Measurements from ENCODE around the gene SPOCK2. TPM values are rescaled to one million over a fixed set of nuclear protein-coding genes. Genes with fewer than 3 reads are reported as not detected.

The SPOCK2 gene
- total RNA-seq, 1 experiment from 2014 or later = 4.8 TPM

- in situ Hi-C loops (cut with HindIII; ENCODE audit: low pct_unique_long_range_greater_than_20kb, low sequenced_read_pairs) = no loop called here
- no peak overlapping the region; the same call in 1 of the 2 replicates for H3K27ac ChIP-seq (ENCODE audit: low read length)
- CTCF ChIA-PET = no interaction called here
Observed at GRCh38 chr10:72020914-72021809, 67.2 kb downstream of the SPOCK2 start.

GRCh38 chr10:72019085-72019876 is 69.1 kb downstream of the SPOCK2 start:
- H3K4me1 ChIP-seq (ENCODE audit: control insufficient read depth, insufficient read depth, low read length) = 0 out of 2 replicates have a peak, but pooled peaks cover 10% of the 10 kb centered on the region
- no peaks in the 10 kb centered on the region for H3K36me3 ChIP-seq (ENCODE audit: control insufficient read depth, insufficient read depth, low read length)
- POLR2A ChIA-PET = interaction anchor here (0.6 kb wide), 1 partner anchor 120 kb away, joined by 6 read pairs; no protein-coding TSS in a partner anchor
- H3K9me3 ChIP-seq (ENCODE audit: control insufficient read depth, insufficient read depth, low read depth, low read length) = no peaks in the 10 kb centered on the region
- H3K27ac ChIP-seq (ENCODE audit: low read length) = no peak overlapping the region
- H3K27me3 ChIP-seq (ENCODE audit: control insufficient read depth, insufficient read depth, low read length) = no peaks in the 10 kb centered on the region
- ATAC-seq (no peak), DNase-seq (ENCODE audit: low read depth, low spot score) (no peak)
- H3K4me3 ChIP-seq (ENCODE audit: low read depth in 2 of 2, low read length in 2 of 2) = no peak overlapping the region
- in situ Hi-C loops (cut with HindIII; ENCODE audit: low pct_unique_long_range_greater_than_20kb, low sequenced_read_pairs) = no loop called here
- BruUV-seq (replicated peaks) = no TSS peak
- TF ChIP-seq POLR2AphosphoS5 (IDR thresholded peaks at IDR 0.05; ENCODE audit: low read depth, low read length) = no peak
- no peak for TF ChIP-seq SIN3A (IDR thresholded peaks at IDR 0.05; ENCODE audit: borderline replicate concordance, insufficient read depth, low read depth, low read length)
- TF ChIP-seq TCF7L2 (IDR thresholded peaks at IDR 0.05; ENCODE audit: low read depth, low read length) = no peak
- TF ChIP-seq, protein P1, sequence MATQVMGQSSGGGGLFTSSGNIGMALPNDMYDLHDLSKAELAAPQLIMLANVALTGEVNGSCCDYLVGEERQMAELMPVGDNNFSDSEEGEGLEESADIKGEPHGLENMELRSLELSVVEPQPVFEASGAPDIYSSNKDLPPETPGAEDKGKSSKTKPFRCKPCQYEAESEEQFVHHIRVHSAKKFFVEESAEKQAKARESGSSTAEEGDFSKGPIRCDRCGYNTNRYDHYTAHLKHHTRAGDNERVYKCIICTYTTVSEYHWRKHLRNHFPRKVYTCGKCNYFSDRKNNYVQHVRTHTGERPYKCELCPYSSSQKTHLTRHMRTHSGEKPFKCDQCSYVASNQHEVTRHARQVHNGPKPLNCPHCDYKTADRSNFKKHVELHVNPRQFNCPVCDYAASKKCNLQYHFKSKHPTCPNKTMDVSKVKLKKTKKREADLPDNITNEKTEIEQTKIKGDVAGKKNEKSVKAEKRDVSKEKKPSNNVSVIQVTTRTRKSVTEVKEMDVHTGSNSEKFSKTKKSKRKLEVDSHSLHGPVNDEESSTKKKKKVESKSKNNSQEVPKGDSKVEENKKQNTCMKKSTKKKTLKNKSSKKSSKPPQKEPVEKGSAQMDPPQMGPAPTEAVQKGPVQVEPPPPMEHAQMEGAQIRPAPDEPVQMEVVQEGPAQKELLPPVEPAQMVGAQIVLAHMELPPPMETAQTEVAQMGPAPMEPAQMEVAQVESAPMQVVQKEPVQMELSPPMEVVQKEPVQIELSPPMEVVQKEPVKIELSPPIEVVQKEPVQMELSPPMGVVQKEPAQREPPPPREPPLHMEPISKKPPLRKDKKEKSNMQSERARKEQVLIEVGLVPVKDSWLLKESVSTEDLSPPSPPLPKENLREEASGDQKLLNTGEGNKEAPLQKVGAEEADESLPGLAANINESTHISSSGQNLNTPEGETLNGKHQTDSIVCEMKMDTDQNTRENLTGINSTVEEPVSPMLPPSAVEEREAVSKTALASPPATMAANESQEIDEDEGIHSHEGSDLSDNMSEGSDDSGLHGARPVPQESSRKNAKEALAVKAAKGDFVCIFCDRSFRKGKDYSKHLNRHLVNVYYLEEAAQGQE (IDR thresholded peaks at IDR 0.05; ENCODE audit: insufficient read depth in 1 of 2, low read depth in 2 of 2, low read length in 1 of 2) = no peak
- no peak for TF ChIP-seq CTCF (IDR thresholded peaks at IDR 0.05)
- CTCF ChIA-PET = no interaction called here
- intact Hi-C loops (cut with micrococcal nuclease; ENCODE audit: unreplicated experiment) = no loop called here

More at GRCh38 chr10:72020914-72021809, 67.2 kb downstream of the SPOCK2 start:
- ATAC-seq = no peak
- BruUV-seq (replicated peaks) = no TSS peak
- peaks cover 3% of the 10 kb centered on the region; the same call in 1 of the 2 replicates for H3K4me1 ChIP-seq (ENCODE audit: control insufficient read depth, insufficient read depth, low read length)
- no peaks in the 10 kb centered on the region for H3K36me3 ChIP-seq (ENCODE audit: control insufficient read depth, insufficient read depth, low read length)
- intact Hi-C loops (cut with micrococcal nuclease; ENCODE audit: unreplicated experiment) = no loop called here
- no peak overlapping the region for H3K4me3 ChIP-seq (ENCODE audit: low read depth in 2 of 2, low read length in 2 of 2)
- no peaks in the 10 kb centered on the region for H3K27me3 ChIP-seq (ENCODE audit: control insufficient read depth, insufficient read depth, low read length)
- no peak for DNase-seq (ENCODE audit: low read depth, low spot score)
- POLR2A ChIA-PET = no interaction called here
- no peaks in the 10 kb centered on the region for H3K9me3 ChIP-seq (ENCODE audit: control insufficient read depth, insufficient read depth, low read depth, low read length)
- TF ChIP-seq, protein P1 (IDR thresholded peaks at IDR 0.05; ENCODE audit: insufficient read depth in 1 of 2, low read depth in 2 of 2, low read length in 1 of 2) = no peak
